Spleen (tissue), 11 donors: Measurements from ENCODE around the gene CACNA1D. TPM values are rescaled to one million over a fixed set of nuclear protein-coding genes. Genes with fewer than 3 reads are reported as not detected.

Experiments
- DNase-seq: peaks from one replicate; pipeline ENCODE4 v3.0.0-alpha.2; 2020
- H3K27ac ChIP-seq, 8 donors: fragments of 200-600 bp; sonication (generic) in 7 of 8; 1 replicate in 4 of 8; 2 replicates in 4 of 8; pipeline versions ENCODE4 v1.5.0 to v1.8.0; 2016 to 2021; ENCODE audit warnings: inconsistent platforms in 4 of 8, mild to moderate bottlenecking in 4 of 8, moderate library complexity in 1 of 8
- H3K27me3 ChIP-seq, 7 donors: fragments of 200-600 bp; sonication (generic) in 6 of 7; replicated peaks in 1 of 7; 1 replicate in 4 of 7; 2 replicates in 3 of 7; pipeline versions ENCODE4 v1.5.0 to v1.8.0; 2016 to 2021; ENCODE audit warnings: inconsistent platforms in 3 of 7, mild to moderate bottlenecking in 1 of 7
- H3K36me3 ChIP-seq, 6 donors: fragments of 200-600 bp; sonication (generic) in 5 of 6; 1 replicate in 4 of 6; 2 replicates in 2 of 6; pipeline versions ENCODE4 v1.5.0 to v1.8.0; 2016 to 2021; ENCODE audit warnings: inconsistent platforms in 2 of 6
- H3K4me1 ChIP-seq, 6 donors: fragments of 200-600 bp; sonication (generic) in 5 of 6; 1 replicate in 3 of 6; 2 replicates in 3 of 6; pipeline versions ENCODE4 v1.5.0 to v1.8.0; 2016 to 2021; ENCODE audit warnings: inconsistent platforms in 3 of 6
- H3K4me3 ChIP-seq, 8 donors: fragments of 200-600 bp; sonication (generic) in 7 of 8; 1 replicate in 4 of 8; 2 replicates in 4 of 8; pipeline versions ENCODE4 v1.5.0 to v1.8.0; 2016 to 2021; ENCODE audit warnings: inconsistent platforms in 4 of 8, mild to moderate bottlenecking in 4 of 8, moderate library complexity in 2 of 8
- H3K9me3 ChIP-seq, 8 donors: fragments of 200-600 bp; sonication (generic) in 7 of 8; 1 replicate in 4 of 8; 2 replicates in 4 of 8; pipeline versions ENCODE4 v1.5.0 to v1.8.0; 2016 to 2021; ENCODE audit warnings: inconsistent platforms in 4 of 8
- CTCF ChIP-seq, 11 experiments: fragments of 200-600 bp in 7 of 11; fragments of 450-650 bp in 4 of 11; sonication (generic) in 4 of 11; IDR thresholded peaks in 8 of 11; conservative IDR thresholded peaks in 3 of 11; 1 replicate in 7 of 11; 2 replicates in 4 of 11; pipeline versions ENCODE4 v1.4.0 to v1.8.0; 2016 to 2021; ENCODE audit warnings: antibody characterized with exemption in 11 of 11, inconsistent platforms in 4 of 11, mild to moderate bottlenecking in 1 of 11
- POLR2A ChIP-seq, 3 donors: fragments of 450-650 bp; IDR thresholded peaks; one replicate each; pipeline ENCODE4 v1.5.1; 2017; ENCODE audit warnings: antibody characterized with exemption in 3 of 3, mild to moderate bottlenecking in 1 of 3
- POLR2AphosphoS5 ChIP-seq, 3 donors: sonication (generic); formaldehyde crosslinking; IDR thresholded peaks; one replicate each; pipeline ENCODE4 v1.5.1; 2017; ENCODE audit warnings: antibody characterized with exemption in 3 of 3
- WGBS, 5 donors: extraction: QIAGEN DNeasy Blood & Tissue Kit in 3 of 5; methylation state at CpG; one replicate each; pipeline versions ENCODE4 v1.1.5 to v1.1.7; 2013 to 2018; 5-methylcytosine and 5-hydroxymethylcytosine counted together
- intact Hi-C: fragments of 100-400 bp; cut with DNase I; formaldehyde crosslinking; loops from one replicate; pipeline ENCODE4 v1.15.0; 2023; ENCODE audit warnings: low total_unique reads
- polyA plus RNA-seq, 3 donors: library from polyadenylated mRNA; stranded (reverse); fragments of 200-250 nt; gene quantifications; one replicate each; pipeline ENCODE4 v1.2.1, GENCODE V29; 2013
- total RNA-seq, 7 donors: library from RNA; depleted of rRNA in 3 of 7; stranded (reverse); fragments of >200 nt in 3 of 7; fragmentation: NEBNext Ultra II Directional in 4 of 7; extraction: Animal tissue kit (Norgen Biotek cat#: 25700) in 4 of 7; gene quantifications; one replicate each; pipeline versions ENCODE4 v1.1.0 to v1.2.1, GENCODE V29; 2016 to 2021
- donor health status: healthy with polysubstance abuse.
- donor health status: DM: no; HTN: no; CAD: no; lungs with moderate emphysema.
- donor health status: DM: no; HTN: no; CAD: no.
- donor health status: Bipolar disorder and iron deficiency.
- donor health status: healthy.
- donor health status: DM: no; HTN: no; CAD: no.
- donor health status: DM: yes; HTN: yes; CAD: no.

Gene CACNA1D
- total and polyA plus RNA-seq, 10 donors, result 0.55 to 89.3 (median 19.1) TPM

GRCh38 chr3:53680028-53680427 lies 185.6 kb downstream of the CACNA1D start:
- Histone ChIP-seq H3K36me3 (no peaks in the 10 kb centered on the region), H3K9me3 (no peaks in the 10 kb centered on the region), H3K4me3 (no peak overlapping the region), H3K4me1 (no peaks in the 10 kb centered on the region), H3K27me3 (peaks cover 0 to 50% (median 7%) of the 10 kb centered on the region in 7 donors), H3K27ac (no peak overlapping the region)
- no peak for DNase-seq
- intact Hi-C loops, result no loop called here
- 46 to 83% (median 63%) methylated on average over 6 of the region's 6 CpGs for WGBS, 5 donors
- TF ChIP-seq POLR2AphosphoS5 (IDR thresholded peaks at IDR 0.05) (no peak), POLR2A (IDR thresholded peaks at IDR 0.05) (no peak), CTCF (IDR thresholded peaks at IDR 0.05 in 8 of 11, conservative IDR thresholded peaks at IDR 0.05 in 3 of 11) (no peak)

- no peak overlapping the region for H3K27ac ChIP-seq
- peaks cover 0 to 36% (median 7%) of the 10 kb centered on the region in 7 donors for H3K27me3 ChIP-seq
- no peaks in the 10 kb centered on the region for H3K4me1 ChIP-seq
- H3K4me3 ChIP-seq, result no peak overlapping the region
- WGBS, 5 donors, result 59 to 78% (median 65%) methylated on average over 3 of the region's 3 CpGs
- intact Hi-C loops, result no loop called here
- TF ChIP-seq POLR2A (IDR thresholded peaks at IDR 0.05) (no peak), CTCF (IDR thresholded peaks at IDR 0.05 in 8 of 11, conservative IDR thresholded peaks at IDR 0.05 in 3 of 11) (no peak), POLR2AphosphoS5 (IDR thresholded peaks at IDR 0.05) (no peak)
- H3K36me3 ChIP-seq, result no peaks in the 10 kb centered on the region
- no peak for DNase-seq
- H3K9me3 ChIP-seq, result no peaks in the 10 kb centered on the region
Observed at GRCh38 chr3:53682807-53683206, 188.4 kb downstream of the CACNA1D start.

- DNase-seq, result no peak
- Histone ChIP-seq H3K27me3 (peaks cover 0 to 1% (median 0%) of the 10 kb centered on the region in 7 donors), H3K9me3 (no peaks in the 10 kb centered on the region), H3K27ac (no peak overlapping the region), H3K4me1 (no peaks in the 10 kb centered on the region), H3K4me3 (no peak overlapping the region), H3K36me3 (no peaks in the 10 kb centered on the region)
- 79 to 94% (median 83%) methylated on average over 6 of the region's 6 CpGs for WGBS, 5 donors
- TF ChIP-seq POLR2AphosphoS5 (IDR thresholded peaks at IDR 0.05) (no peak), POLR2A (IDR thresholded peaks at IDR 0.05) (no peak), CTCF (IDR thresholded peaks at IDR 0.05 in 8 of 11, conservative IDR thresholded peaks at IDR 0.05 in 3 of 11) (no peak)
- intact Hi-C loops, result no loop called here
Observed at GRCh38 chr3:53688066-53688465, 193.7 kb downstream of the CACNA1D start.

- Histone ChIP-seq H3K27me3 (no peaks in the 10 kb centered on the region), H3K36me3 (no peaks in the 10 kb centered on the region), H3K4me3 (no peak overlapping the region), H3K9me3 (no peaks in the 10 kb centered on the region), H3K27ac (no peak overlapping the region), H3K4me1 (peaks cover 0 to 9% (median 0%) of the 10 kb centered on the region in 6 donors)
- DNase-seq, result no peak
- intact Hi-C loops, result no loop called here
- no peak for TF ChIP-seq CTCF (IDR thresholded peaks at IDR 0.05 in 8 of 11, conservative IDR thresholded peaks at IDR 0.05 in 3 of 11)
- no peak for TF ChIP-seq POLR2AphosphoS5 (IDR thresholded peaks at IDR 0.05)
- no peak for TF ChIP-seq POLR2A (IDR thresholded peaks at IDR 0.05)
- WGBS, 5 donors, result 68 to 78% (median 70%) methylated on average over 5 of the region's 5 CpGs
Observed at GRCh38 chr3:53688989-53689388, 194.6 kb downstream of the CACNA1D start.
